Measurements from ENCODE around the gene TMEM187. TPM values are rescaled to one million over a fixed set of nuclear protein-coding genes. Genes with fewer than 3 reads are reported as not detected.

The TMEM187 gene
- total RNA-seq, 1 donor from 2014 or later = 8.6 TPM

GRCh38 chrX:154014429-154015380, 42.2 kb downstream of the TMEM187 start:
- Histone ChIP-seq H3K4me1 (ENCODE audit: insufficient read depth, low read length) (peaks cover 4% of the 10 kb centered on the region), H4K20me1 (ENCODE audit: insufficient read depth, low read length) (peaks cover 7% of the 10 kb centered on the region), H3K27ac (ENCODE audit: low read depth, low read length) (no peak overlapping the region), H3K4me3 (ENCODE audit: insufficient read depth, low read depth, low read length) (no peak overlapping the region), H3K4me2 (ENCODE audit: low read length) (no peak overlapping the region), H3K9me3 (ENCODE audit: insufficient read depth, low read depth, low read length) (no peaks in the 10 kb centered on the region), H3K79me2 (ENCODE audit: insufficient read depth, low read length) (peaks cover 35% of the 10 kb centered on the region), H2AFZ (ENCODE audit: low read depth, low read length) (no peak overlapping the region), H3K9ac (ENCODE audit: low read length) (no peak overlapping the region), H3K27me3 (ENCODE audit: insufficient read depth, low read length) (no peaks in the 10 kb centered on the region), H3K36me3 (ENCODE audit: insufficient read depth, low read length) (peaks cover 4% of the 10 kb centered on the region)
- no peaks in the 10 kb centered on the region for H3K36me3 Mint-ChIP-seq (ENCODE audit: low read depth, unreplicated experiment)
- no peak for DNase-seq (ENCODE audit: low read depth)
- peaks cover 3% of the 10 kb centered on the region for H3K4me1 Mint-ChIP-seq (ENCODE audit: low read depth, unreplicated experiment)
- no peak for TF ChIP-seq EZH2 (IDR thresholded peaks at IDR 0.05; ENCODE audit: insufficient read depth, low read length)
- TF ChIP-seq CTCF (IDR thresholded peaks at IDR 0.05; ENCODE audit: insufficient read depth, low read depth, low read length) = no peak
- FAIRE-seq = peak; percentile 84
- no peaks in the 10 kb centered on the region for H3K9me3 Mint-ChIP-seq (ENCODE audit: unreplicated experiment)
- no peak overlapping the region for H3K4me3 Mint-ChIP-seq (ENCODE audit: unreplicated experiment)
- H3K27ac Mint-ChIP-seq (ENCODE audit: unreplicated experiment) = no peak overlapping the region
- no peaks in the 10 kb centered on the region for H3K27me3 Mint-ChIP-seq (ENCODE audit: low read depth, unreplicated experiment)

GRCh38 chrX:154015581-154016264, 43.2 kb downstream of the TMEM187 start:
- H3K4me1 Mint-ChIP-seq (ENCODE audit: low read depth, unreplicated experiment) = peaks cover 5% of the 10 kb centered on the region
- H3K4me3 Mint-ChIP-seq (ENCODE audit: unreplicated experiment) = no peak overlapping the region
- H3K27ac ChIP-seq (ENCODE audit: low read depth, low read length) = no peak overlapping the region
- no peak overlapping the region for H3K27ac Mint-ChIP-seq (ENCODE audit: unreplicated experiment)
- FAIRE-seq = no peak
- H3K4me1 ChIP-seq (ENCODE audit: insufficient read depth, low read length) = peaks cover 11% of the 10 kb centered on the region
- no peak overlapping the region for H3K9ac ChIP-seq (ENCODE audit: low read length)
- no peaks in the 10 kb centered on the region for H3K27me3 ChIP-seq (ENCODE audit: insufficient read depth, low read length)
- peaks cover 2% of the 10 kb centered on the region for H3K36me3 ChIP-seq (ENCODE audit: insufficient read depth, low read length)
- H3K36me3 Mint-ChIP-seq (ENCODE audit: low read depth, unreplicated experiment) = no peaks in the 10 kb centered on the region
- no peak overlapping the region for H3K4me3 ChIP-seq (ENCODE audit: insufficient read depth, low read depth, low read length)
- no peak overlapping the region for H3K4me2 ChIP-seq (ENCODE audit: low read length)
- H3K27me3 Mint-ChIP-seq (ENCODE audit: low read depth, unreplicated experiment) = no peaks in the 10 kb centered on the region
- no peak for DNase-seq (ENCODE audit: low read depth)
- H3K79me2 ChIP-seq (ENCODE audit: insufficient read depth, low read length) = peaks cover 35% of the 10 kb centered on the region
- TF ChIP-seq CTCF (IDR thresholded peaks at IDR 0.05; ENCODE audit: insufficient read depth, low read depth, low read length) (no peak), EZH2 (IDR thresholded peaks at IDR 0.05; ENCODE audit: insufficient read depth, low read length) (no peak)
- H3K9me3 Mint-ChIP-seq (ENCODE audit: unreplicated experiment) = no peaks in the 10 kb centered on the region
- no peaks in the 10 kb centered on the region for H3K9me3 ChIP-seq (ENCODE audit: insufficient read depth, low read depth, low read length)
- no peak overlapping the region for H2AFZ ChIP-seq (ENCODE audit: low read depth, low read length)
- peaks cover 7% of the 10 kb centered on the region for H4K20me1 ChIP-seq (ENCODE audit: insufficient read depth, low read length)
